HG03442 (cell line): ENCODE results near the gene GLYATL1.

Experiments
- ATAC-seq: cut with Tn5 transposase; IDR thresholded peaks from one replicate; pipeline ENCODE4 v1.9.1; 2021; ENCODE audit warnings: mild to moderate bottlenecking, moderate library complexity; ENCODE audit not compliant: unreplicated experiment

GLYATL1 gene

GRCh38 chr11:58939277-58939676 is at the start of gene GLYATL1:
TSS of gene GLYATL1 (plus strand) at chr11:58939488. CDS start at chr11:58947088, 7,600 bp downstream.
- ATAC-seq = no peak

DNA sequence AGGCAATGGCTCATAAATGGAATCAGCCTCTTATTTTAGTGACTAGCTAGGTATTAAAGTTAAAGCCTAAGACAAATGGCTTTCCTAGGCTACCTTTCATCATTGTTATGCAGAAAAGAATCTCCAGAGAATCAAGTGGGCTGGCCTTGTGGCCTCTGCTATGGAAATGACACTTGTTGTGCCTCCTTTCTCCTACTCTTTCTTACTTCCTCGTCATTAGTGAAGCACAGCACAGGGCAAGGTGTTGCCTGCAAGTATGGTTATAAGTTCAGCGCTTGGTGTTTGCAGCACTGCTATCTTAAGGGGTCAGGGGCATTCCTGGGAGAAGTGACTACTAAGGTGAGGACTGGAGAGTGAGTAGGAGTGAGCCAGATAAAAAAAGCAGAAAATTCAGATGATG is 45.4 kb upstream of the GLYATL1 start:
- no peak for ATAC-seq

GRCh38 chr11:58898106-58898505 is 41.2 kb upstream of the GLYATL1 start:
- no peak for ATAC-seq

- ATAC-seq = no peak
Observed at GRCh38 chr11:58900479-58901420, 38.5 kb upstream of the GLYATL1 start.

- no peak for ATAC-seq
Observed at GRCh38 chr11:58902881-58903280, 36.4 kb upstream of the GLYATL1 start.

GRCh38 chr11:58905011-58905720 is 34.1 kb upstream of the GLYATL1 start:
- ATAC-seq = no peak

GRCh38 chr11:58905721-58906547 is 33.4 kb upstream of the GLYATL1 start:
- ATAC-seq = no peak

DNA sequence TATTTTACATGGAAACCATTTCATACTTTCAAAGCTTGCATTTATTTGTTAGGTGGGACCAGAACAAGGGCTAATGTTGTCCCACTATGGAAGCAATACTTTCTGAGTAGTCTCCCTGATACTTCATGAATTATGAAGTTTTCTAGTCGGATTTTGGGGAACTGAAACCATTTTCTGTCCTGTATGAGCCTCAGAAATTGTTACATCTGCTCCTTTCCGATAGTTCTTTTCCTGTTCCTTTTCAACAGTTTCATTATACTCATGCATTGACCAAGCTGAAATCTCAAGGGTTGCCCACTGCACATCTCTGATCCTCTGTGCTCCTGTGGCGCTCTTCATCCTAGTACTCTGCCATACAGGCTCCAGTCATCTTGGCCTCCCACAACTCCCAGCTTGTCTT is 31.5 kb upstream of the GLYATL1 start:
- ATAC-seq = no peak

GRCh38 chr11:58912124-58912523 is 27.2 kb upstream of the GLYATL1 start:
- ATAC-seq = no peak

GRCh38 chr11:58913685-58914084 is 25.6 kb upstream of the GLYATL1 start:
- ATAC-seq = no peak

DNA sequence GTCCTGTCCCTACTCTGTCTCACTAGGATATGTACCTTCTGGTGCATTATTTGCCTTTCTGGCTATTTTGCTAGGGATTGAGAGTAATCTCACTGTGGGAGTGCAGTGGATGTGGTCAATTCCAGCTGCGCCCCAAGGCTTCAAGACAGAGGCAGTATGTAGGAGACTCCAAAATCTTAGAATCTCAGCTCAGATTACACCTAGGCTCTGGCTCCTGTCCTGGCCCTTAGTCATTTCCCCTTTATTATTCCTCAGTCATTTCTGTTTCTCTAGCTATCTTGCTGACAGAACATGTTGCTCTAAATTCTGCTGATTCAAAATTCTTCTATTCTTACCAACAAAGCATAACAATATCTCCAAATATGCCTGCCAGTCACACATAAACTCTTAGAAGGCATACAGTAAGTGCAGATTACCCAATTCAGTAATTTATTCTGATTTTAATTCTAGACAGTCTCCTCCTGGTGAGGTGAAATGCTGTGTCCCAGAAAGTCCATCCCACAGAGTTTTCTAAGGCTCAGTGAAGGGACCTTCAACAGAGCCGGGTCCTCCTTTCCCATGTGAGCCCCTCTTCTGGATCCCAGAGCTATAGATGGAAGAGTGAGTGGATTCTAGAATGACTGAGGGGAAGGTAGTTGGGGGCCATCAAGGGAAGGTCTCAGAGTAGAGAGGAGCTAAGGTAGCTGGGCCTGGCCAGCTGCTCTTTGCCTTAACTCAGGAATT is 24.3 kb upstream of the GLYATL1 start:
- no peak for ATAC-seq

DNA sequence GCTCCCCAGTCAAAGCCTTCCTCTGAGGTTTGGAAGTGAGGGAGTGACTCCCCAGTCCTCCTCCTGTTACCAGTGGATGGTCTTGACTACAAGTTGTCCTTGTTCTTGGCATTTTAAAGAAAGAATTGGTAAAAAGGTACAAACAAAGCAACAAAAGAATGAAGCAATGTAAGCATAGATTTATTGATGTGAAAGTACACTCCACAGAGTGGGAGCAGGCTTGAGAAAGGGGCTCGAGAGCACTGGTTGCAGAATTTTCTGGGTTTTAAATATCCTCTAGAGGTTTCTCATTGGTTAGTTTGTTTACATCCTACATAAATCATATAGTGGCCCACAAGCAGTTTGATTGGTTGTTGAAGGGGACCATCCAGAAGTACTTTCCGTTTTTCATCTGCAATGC is 22.7 kb upstream of the GLYATL1 start:
- no peak for ATAC-seq

GRCh38 chr11:58917159-58917783 is 22.0 kb upstream of the GLYATL1 start:
- ATAC-seq = no peak

GRCh38 chr11:58919561-58919960 is 19.7 kb upstream of the GLYATL1 start:
- ATAC-seq = no peak

- no peak for ATAC-seq
Observed at GRCh38 chr11:58919980-58920379, 19.3 kb upstream of the GLYATL1 start.

DNA sequence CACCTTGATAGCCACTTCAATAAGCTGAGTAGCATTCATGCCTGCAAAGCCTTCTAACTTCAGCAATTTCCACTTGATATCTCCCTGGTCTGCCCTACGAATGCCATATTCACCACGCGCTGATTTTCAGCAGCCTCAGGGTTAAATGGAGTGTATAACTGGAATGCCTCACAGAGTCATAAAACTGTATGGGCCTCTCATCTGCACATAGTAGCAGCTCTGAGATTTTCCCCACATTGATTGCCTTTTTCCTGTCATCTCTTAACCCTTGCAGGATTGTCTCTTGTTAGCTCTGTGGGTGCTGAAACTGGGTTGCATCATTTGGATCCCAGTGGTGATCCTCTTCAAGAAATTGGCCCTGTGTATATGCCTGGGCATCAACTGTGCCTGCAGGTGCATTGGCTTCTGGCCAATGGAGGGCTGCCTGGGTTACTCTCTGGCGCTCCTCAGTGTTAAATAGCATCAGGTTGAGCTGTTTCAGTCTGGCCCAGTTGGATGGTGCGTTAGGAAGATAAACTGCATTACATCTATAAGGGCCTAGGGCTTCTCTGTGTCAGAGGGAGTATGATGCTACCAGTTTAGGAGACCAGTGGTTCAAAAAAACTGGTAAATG is 17.4 kb upstream of the GLYATL1 start:
- no peak for ATAC-seq

DNA sequence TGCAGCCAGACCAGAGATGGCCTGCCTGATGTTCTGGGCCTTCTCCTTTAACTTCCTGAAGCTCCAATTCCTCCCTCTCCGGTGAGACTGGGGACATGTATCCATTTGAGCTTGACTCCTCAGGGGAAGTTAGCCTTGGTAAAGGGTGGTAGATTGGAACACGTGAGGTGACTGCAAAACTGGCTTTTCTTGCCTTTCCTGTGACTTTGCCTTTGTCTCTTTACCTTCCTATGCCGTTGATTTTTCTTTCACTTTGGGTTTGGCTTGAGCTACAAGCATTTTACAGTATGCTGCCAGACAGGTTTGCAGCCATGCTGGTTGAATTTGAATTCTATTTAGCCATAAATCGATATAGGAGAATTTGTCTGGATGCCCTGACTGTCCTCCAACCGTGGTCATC is 16.8 kb upstream of the GLYATL1 start:
- ATAC-seq = no peak

DNA sequence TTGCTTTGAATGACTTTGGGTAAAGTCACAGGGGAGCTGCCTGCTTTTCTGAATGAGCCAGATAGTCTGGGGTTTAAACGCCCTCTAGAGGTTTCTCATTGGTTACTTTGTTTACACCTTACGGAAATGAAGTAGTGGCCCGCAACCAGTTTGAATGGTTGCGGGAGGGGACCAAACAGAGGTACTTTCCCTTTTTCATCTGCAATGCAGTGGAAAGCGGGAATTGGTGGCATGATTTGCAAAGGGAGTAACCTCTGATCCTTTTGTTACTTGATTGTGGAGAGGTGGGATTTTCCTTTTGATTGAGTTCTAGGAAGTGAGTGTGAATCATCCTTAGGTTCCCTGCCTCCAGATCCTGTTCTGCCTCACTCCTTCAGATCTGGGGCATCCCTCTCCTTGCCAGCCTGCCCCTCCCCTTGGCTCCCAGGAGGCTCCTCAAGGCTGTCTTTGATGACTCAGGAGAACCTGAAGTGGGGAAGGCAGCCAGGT is 15.9 kb upstream of the GLYATL1 start:
- ATAC-seq = peak; percentile 89

DNA sequence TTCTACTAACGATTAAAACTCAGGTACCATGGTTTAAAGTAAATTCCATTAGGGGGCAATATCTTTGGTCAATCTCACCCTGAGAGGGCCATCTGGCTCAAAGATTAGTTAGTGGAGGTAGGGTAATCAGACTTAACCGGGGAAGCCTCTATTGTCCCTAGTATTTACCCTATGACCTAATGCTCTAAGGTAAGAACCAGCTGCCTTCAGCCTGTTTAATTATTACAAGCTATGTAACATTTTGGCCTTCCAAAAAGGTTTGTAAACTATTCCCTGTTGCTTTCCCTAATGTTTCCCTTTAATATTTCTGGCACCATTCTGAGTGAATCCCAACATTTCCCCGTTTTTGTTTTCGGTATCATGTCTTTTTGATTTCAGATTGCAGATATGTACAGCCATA is 15.1 kb upstream of the GLYATL1 start:
- no peak for ATAC-seq
